GM21786 (cell line): ENCODE results near the gene CFAP210.

ENCODE experiments used
- ATAC-seq: cut with Tn5 transposase; IDR thresholded peaks from one replicate; pipeline ENCODE4 v1.9.1; 2021; ENCODE audit not compliant: unreplicated experiment

Gene CFAP210, protein sequence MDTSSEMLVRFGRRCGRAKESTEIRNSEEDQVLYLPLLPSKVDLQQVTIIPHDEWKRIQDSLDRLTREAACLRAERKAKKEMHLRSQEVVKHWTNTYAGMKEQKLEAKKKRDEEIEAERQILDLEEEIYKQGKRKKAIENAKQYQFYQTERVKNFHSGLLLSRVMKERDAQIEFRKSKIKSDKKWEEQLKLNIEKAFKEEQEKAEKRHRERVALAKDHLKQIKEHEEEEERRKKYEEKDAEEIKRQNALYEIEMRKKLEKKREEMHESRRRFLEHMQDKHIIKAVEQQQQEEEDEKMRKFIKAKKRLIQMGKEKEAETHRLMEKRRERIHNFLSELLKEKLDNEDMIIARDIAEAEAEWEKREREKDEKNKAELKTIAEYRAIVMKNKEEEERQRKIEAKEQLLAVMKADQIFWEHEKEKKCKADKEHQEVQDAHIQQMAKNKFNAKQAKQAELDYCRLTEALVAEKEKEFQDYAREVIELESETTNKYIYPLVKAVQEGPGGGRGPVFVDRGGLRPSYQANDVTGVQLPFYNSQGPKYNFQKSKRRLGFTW

GRCh38 chr2:169694113-169694893 lies at the start of gene CFAP210, which contains the start of gene PHOSPHO2:
CFAP210 (minus strand) TSS chr2:169694405; CDS start chr2:169694327, 78 bp downstream.
PHOSPHO2 (plus strand) TSS chr2:169694469; CDS start chr2:169700972, 6,503 bp downstream.
- ATAC-seq, result peak; percentile 99

- ATAC-seq, result no peak
Observed at GRCh38 chr2:169743549-169743948, 49.3 kb upstream of the CFAP210 start.

DNA sequence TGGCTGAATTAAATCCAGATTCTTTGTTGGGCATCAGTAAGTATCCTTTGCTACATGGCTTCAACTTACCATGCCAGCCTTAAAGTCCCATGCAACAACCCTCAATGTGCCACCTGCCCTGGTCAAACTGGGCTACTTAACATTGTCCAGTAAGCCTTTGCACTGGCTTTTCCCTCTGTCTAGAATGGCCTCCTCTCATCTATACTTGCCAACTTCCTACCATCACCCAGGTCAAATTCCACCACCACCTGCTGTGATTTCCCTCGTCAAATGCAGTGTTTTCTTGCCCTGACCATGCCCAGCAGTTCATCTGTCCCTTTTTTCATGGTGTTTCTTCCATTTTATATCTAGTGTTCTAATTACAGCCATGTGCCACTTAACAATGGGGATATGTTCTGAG lies 45.1 kb upstream of the CFAP210 start:
- ATAC-seq, result no peak

DNA sequence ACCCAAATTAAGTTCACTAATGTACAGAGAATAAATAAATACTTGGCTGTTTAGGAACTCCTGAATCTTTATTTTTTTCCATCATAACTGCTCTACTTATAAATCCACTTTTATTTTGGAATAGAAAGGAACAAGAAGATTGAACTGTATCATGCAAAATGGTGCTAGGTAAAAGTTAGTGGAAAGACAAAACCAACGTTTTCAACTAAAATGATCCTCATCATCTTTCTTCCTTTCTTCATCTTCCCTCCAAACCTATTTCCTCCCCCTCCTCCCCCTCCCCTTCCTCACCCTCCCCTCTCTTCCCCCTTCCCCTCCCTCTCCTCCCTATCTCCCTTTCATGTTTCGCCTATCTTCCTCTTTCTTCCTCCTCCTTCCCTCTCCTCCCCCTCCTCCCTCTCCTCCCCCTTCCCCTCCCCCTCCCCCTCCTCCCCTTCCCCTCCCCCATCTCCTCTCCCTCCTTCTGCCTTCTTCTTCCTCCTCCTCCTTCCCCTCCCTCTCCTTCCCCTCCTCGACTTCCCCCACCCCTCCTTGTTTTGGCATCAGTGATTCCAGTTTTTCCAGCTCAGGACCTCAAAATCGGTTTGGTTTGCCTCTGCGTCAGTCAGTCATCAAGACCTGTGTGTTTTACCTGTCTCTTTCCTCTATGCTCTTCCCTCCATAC lies 44.5 kb upstream of the CFAP210 start:
- ATAC-seq, result no peak

DNA sequence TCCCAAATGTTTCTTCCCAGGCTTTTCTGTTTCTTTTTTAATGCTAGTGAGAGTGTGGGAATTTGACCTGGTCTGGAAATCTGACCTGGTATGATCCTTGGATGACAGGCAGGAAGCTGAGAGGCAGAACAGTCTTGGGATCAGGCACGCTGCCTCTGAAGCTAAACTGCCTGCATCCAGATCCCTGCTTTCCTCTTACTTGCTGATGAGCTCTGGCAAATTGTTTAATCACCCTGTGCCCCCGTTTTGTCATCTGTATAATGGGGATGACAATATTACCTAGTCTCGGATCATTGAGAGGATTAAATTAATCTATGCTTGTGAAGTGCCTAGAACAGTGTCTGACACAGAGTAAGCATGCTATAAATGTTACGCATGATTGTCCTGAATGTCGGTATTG lies 42.7 kb upstream of the CFAP210 start:
- no peak for ATAC-seq

GRCh38 chr2:169735623-169736022 lies 41.4 kb upstream of the CFAP210 start:
- ATAC-seq, result no peak

- ATAC-seq, result peak; percentile 32
Observed at GRCh38 chr2:169734169-169734847, 40.1 kb upstream of the CFAP210 start.

DNA sequence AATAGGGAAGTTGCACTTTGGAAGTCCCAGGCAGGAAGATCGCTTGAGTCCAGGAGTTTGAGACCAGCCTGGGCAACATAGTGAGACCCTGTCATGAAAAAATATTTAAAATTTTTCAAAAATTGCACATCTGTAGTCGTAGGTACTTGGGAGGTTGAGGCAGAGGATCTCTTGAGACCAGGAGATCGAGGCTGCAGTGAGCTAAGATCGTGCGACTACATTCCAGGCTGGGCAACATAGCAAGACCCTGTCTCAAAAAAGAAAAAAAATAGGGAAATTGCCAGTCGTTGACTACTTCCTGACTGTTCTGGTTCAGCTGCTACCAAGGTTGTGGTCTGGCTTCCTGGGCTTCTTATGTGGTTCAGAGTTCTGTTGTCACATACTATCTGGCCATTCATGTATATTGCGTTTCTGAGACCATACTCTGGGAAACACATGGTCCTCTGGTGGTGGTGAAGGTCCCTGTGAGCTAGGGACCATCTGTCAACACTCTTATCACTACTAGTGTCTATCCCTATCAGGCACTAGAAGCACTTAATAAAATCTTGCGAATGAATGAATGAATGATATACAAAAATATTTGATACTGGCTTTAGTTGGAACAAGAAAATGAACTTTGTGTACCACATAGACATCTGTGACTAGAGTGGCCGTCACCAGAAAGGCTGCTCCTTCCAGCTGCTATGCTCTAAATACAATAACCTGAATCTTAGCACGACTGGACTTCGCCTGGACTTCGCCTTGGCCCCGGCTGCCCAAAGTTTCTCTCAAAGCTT lies 38.6 kb upstream of the CFAP210 start:
- ATAC-seq, result no peak

GRCh38 chr2:169732075-169732474 lies 37.9 kb upstream of the CFAP210 start:
- ATAC-seq, result no peak

- no peak for ATAC-seq
Observed at GRCh38 chr2:169729274-169729605, 35.0 kb upstream of the CFAP210 start.

GRCh38 chr2:169727065-169727464 lies 32.9 kb upstream of the CFAP210 start:
- no peak for ATAC-seq

GRCh38 chr2:169721016-169721415 lies 26.8 kb upstream of the CFAP210 start:
- no peak for ATAC-seq

GRCh38 chr2:169718930-169719504 lies 24.8 kb upstream of the CFAP210 start:
- no peak for ATAC-seq

GRCh38 chr2:169717691-169718063 lies 23.5 kb upstream of the CFAP210 start:
- no peak for ATAC-seq

GRCh38 chr2:169716938-169717690 lies 22.9 kb upstream of the CFAP210 start:
- no peak for ATAC-seq

DNA sequence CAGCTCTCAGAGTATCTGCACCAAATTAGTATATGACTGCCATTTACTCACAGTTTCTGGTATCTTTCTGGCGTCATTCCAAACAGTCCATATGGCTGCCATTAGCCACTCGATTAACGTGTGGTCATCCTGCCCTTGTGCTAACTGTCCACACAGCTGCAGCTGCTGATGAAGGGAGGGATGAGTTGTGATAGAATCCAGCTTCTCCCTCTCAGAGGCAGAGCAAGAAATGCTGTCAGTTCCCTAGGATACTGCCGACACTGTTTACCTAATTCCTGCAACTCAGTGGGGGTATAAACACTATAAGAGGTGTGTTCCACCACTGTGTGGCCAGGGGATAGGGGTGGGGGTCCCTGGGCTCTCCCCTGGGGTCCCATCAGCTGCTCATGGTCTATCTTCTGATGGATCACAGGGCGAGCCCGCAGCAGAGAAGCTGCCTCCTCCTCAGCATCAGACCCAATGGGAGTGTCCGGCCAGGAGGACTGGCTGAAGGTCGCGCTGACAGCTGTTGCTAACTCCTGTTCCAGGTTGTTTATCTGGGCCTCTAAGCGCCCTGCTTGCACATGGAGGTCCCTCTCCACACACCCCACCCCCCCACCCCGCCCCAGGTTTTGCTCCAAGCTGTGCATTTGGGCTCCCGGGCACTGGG lies 22.2 kb upstream of the CFAP210 start:
- ATAC-seq, result no peak

DNA sequence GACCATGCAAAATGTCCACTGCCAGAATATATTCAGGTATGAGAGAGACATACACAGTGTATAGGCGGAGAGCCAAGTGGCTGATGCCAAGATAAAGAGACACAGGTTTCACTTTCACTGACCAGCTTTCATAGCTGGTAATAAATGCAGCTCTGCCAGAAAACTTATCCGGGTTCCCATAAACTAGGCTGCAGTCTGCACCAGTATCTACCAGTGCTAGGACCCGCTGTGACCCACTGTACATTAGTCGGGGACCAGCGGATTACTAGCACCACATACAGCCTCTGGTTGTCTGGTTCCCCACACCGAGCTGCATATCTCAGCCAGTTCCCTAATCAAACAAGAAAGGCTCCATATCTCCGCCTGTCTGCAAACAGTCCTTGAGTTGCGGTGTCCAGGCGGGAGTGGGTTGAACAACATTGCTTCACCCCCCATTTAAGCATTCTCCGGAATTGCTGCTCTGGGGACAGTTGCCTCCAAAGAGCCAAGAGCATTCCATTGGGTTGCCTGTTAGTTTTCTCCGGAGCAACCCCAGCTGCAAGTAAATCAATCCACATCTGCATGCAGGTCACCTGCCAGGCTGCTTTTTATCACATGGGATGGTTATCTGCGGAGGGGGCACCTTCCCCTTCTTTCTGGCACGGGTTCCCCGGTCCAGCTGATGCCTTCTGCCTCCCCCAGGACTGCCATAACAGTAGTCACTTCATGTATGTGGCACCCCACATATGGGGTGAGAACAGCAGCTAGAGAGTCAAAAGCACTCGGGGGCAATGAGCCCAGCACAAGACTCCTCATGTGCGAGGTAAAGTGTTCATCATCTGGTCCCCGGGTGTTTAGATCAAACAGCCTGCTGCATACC lies 21.4 kb upstream of the CFAP210 start:
- ATAC-seq, result no peak

DNA sequence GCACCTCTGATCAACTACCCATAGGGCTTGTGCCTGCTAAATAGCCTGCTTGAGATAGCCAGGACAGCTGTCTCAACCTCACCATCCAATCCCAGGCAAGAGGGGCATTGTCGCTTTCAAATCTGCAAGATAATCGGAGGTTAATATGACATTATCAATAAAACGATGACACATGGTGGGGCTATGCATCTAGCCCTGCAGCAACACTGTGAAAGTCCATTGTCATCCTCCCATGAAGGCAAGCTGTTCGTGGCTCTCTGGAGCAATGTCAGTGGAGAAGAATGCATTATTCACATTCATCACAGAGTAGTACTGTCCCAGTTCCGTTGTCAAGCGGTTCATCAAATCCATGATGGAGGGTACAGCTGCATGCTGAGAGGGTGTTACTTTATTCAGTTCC lies 20.5 kb upstream of the CFAP210 start:
- ATAC-seq, result no peak
